GM18505 (cell line): ENCODE results near the gene AUTS2.

Experiments
- ATAC-seq: cut with Tn5 transposase; IDR thresholded peaks from one replicate; pipeline ENCODE4 v1.9.1; 2021; ENCODE audit not compliant: unreplicated experiment
- POLR2A ChIP-seq: IDR thresholded peaks from 4 replicates; pipeline ENCODE4 v1.6.1; 2011; ENCODE audit warnings: borderline replicate concordance; ENCODE audit not compliant: insufficient read depth, insufficient read length; ENCODE audit errors: extremely low read depth

The AUTS2 gene

GRCh38 chr7:70566671-70567070, 968.4 kb downstream of the AUTS2 start:
- no peak for TF ChIP-seq POLR2A
- no peak for ATAC-seq

DNA sequence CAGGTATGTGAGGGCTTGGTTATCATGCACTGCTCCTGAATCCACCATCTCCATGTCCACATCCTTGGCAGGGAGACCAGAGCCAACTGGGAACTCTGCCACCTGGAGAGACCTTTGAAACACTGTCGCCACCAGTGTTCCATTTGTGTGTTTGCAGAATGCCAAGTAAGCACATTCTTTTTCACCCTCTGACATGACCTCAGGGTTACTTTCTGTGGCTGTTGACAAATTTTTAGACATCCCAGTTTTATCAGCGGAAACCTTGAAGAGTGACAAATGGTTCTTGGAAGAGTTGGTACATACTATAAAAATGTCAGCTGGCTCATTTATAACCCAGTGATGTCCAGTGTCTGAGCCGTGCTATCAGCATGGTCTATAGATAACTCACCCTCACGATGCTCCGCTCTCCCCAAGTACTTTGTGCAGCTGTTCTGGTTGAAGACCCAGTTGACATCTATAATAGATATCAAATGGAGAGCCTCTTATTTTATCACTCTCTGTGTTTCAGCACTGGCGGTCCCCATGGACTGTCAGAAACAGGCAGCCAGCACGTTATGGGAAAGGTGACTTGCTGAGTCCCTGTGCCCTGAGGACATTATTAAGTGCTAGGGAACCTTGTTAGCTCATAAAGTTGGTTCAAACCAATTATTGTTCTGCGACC, 970.5 kb downstream of the AUTS2 start:
- no peak for ATAC-seq
- no peak for TF ChIP-seq POLR2A

GRCh38 chr7:70569335-70569819, 971.1 kb downstream of the AUTS2 start:
- no peak for TF ChIP-seq POLR2A
- peak; percentile 63 for ATAC-seq

DNA sequence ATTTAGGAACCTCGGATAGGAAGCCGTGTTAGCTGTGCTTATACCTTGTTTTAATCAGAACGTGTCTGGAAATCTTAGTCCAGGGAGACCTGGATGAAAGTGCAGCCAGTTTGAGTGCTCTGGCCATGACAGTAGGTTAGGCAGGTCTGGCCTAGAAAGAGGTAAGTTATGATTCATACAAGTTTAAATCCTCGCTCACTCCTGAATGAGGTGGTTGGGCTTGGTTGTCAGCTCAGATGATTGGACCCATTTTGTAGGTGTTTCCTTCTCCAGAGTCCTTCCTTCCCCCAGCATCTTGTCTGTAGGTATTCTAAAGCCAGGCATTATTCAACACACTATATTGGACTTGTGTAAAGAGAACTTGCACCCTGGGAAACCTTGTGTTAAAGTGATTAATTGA, 971.8 kb downstream of the AUTS2 start:
- no peak for ATAC-seq
- TF ChIP-seq POLR2A, result no peak

- no peak for ATAC-seq
- TF ChIP-seq POLR2A, result no peak
Measured at GRCh38 chr7:70570961-70571360, 972.7 kb downstream of the AUTS2 start.

DNA sequence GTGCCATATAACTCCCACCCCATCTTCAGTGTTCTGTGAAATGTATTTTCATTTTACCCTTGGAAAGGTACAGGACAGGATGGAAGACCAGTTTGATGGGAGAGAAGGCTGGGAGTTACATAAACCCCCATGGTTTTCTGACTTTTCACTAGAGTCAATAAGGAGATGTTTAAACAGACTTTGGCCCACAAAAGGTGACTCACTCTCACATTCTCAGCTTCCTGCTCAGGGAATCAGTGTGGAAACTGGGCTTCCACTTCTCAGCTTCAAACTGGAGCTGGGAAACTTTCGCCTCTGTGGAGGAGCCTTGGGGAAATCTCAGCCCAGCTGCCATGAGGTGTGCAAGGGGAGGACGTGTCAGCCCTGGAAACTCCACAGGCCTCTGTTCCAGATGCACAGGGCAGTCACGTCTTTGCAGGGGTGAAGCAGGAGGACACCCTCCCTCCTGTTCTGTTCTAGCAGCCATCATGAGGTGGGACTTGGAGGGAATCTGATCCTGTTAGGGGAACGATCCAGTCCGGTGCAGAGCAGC, 973.2 kb downstream of the AUTS2 start:
- no peak for ATAC-seq
- no peak for TF ChIP-seq POLR2A

- ATAC-seq, result no peak
- no peak for TF ChIP-seq POLR2A
Measured at GRCh38 chr7:70571961-70572360, 973.7 kb downstream of the AUTS2 start.

DNA sequence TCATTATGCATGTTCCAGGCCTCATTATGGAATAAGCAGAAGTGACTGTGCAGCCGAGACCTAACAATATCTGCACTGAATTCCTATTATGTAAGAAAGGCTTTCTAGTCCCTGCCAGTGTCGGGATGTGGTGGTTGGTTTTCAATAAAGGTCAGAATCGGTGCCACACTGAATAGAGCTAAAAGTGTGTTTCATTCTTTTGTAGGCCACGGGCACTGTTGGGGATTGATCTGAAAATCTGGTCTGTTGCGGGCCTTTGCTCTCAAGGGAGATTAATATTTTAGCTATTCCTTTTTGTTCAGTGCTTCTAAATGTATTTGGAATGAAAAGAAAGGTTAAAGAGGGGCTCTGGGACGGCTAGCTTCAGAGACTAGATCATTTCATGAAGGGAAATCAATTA, 974.3 kb downstream of the AUTS2 start:
- no peak for TF ChIP-seq POLR2A
- ATAC-seq, result no peak

DNA sequence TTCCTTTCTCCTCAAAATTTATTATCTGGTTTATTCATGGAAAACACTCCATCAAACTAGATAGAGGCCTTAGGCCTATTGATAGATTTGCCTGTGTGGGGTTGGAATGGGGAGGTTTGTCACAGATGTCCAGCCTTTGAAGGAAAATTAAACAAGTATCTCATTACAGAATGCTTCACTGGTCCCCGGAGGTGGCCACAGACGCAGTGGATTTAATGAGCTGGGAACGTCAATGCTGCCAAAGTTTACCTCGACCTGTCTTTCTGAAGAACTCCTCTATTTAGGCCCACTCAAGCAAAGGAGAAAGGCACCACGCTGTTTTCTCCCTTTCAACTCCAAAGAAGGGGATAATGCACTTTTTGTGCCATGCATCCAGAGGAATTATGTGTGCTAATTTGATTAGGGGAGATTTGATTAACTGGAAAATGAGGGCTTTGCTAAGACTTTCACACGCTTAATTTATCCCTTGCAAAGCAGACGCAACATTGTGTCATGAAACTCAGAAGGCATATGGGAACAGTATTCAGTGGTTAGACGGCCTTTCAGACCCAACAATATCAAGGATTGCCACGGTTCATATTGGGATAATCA, 974.9 kb downstream of the AUTS2 start:
- TF ChIP-seq POLR2A, result no peak
- no peak for ATAC-seq

DNA sequence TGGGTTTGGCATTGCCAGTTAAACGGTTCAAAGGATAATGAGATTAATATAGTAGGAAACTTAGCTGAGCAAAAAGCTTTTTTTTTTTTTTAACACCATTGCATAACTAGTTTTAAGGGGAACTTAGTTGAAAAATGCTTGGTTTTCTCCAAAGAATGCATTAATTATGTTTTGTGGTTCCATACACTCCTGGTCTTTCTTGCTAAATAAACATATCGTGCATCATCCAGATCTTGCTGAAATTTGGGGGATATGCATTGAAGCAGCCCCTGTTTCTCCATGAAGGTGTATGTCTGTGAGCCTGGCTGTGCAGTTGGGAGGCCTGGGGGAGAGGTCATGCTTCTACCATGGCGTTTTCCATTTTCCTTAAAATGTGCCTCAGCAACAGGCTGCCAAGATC, 975.4 kb downstream of the AUTS2 start:
- no peak for ATAC-seq
- TF ChIP-seq POLR2A, result no peak

DNA sequence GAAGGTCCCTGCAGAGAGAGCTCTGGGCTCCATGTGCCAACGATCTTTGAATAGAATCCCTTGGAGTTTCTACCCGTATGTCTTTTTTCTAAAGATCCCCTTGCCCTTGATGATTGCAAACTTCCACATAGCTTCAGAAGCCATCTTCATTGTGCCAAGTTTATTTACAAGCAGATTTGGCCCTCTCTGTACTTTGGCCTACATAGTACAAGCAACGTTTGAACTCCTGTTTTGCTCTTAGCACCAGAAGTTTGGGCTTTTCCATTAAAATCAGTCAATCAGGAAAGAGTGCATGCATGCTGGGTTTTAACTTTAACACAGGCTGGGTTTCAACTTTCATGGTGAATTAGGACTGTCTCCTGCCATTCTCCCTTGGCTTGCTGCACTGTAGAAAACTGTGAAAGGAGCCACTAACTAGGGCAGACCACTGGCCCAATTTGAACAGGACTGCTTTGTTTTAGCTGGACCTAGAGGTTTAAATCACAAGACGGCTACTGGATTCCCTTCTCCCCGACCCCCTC, 976.1 kb downstream of the AUTS2 start:
- ATAC-seq, result no peak

DNA sequence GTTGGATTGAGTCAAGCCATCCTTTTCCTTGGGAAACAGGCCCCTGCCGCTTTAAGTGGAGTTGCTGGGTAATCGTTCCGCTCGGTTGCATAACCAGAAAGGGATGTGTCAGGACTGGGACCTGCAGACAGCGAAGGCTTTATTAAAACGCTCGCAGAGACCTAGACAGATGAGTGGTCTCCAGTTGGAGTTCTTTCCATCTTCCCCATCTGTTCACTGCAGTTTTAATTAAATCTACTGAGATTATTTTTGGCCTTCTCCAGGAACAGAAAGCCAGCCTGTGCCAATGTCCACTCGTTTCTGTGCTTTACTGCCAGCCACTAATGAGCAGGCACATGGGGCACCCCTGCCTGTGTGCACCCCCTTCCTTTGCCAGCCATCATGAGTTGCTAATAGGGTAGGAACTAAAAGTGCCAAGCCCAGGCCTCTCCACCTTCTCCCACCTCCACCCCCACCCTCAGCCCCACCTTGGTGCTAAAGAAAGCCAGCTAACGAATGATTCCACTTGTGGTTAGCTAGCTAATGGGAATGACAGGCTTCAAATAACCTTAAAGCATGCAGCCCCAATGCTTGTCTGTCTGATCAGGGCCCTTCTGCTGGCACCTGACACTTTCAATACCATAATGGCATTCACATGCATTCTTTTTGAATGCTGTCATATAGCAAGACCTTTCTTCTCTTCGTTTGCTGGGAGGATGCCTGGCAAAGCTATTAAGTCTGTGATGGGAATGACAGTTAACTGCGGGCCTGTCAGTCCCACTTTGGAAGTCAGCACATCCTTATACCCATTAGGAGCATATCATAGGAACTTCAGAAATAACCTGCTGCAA, 976.9 kb downstream of the AUTS2 start:
- no peak for TF ChIP-seq POLR2A
- no peak for ATAC-seq

More for the DNA sequence above, 976.1 kb downstream of the AUTS2 start:
- no peak for TF ChIP-seq POLR2A

- ATAC-seq, result no peak
- TF ChIP-seq POLR2A, result no peak
Measured at GRCh38 chr7:70577078-70577477, 978.8 kb downstream of the AUTS2 start.
